Activated CD4-positive, CD25-positive, alpha-beta regulatory T cell treated with anti-CD3 and anti-CD28 coated beads, Interleukin-2, amount 50 U/mL, for 16 hours (primary cell): ENCODE measurements around the gene EPC1.
"Not testable (repeated sequence)": the region's sequence is repeated elsewhere in the genome, so short reads cannot be mapped to it uniquely, and the experiment has no call there.

Experiments used
- DNase-seq: peaks from one replicate; pipeline ENCODE4 v3.0.0-alpha.2; 2020; ENCODE audit warnings: low read depth, low spot score

The EPC1 gene

GRCh38 chr10:32372000-32372875 lies 25.3 kb upstream of the EPC1 start:
- no peak for DNase-seq

GRCh38 chr10:32371101-32371500 lies 24.1 kb upstream of the EPC1 start:
- no peak for DNase-seq

- peak; percentile 67 for DNase-seq
These were observed 21.0 kb upstream of the EPC1 start for GRCh38 chr10:32367793-32368453.

DNA sequence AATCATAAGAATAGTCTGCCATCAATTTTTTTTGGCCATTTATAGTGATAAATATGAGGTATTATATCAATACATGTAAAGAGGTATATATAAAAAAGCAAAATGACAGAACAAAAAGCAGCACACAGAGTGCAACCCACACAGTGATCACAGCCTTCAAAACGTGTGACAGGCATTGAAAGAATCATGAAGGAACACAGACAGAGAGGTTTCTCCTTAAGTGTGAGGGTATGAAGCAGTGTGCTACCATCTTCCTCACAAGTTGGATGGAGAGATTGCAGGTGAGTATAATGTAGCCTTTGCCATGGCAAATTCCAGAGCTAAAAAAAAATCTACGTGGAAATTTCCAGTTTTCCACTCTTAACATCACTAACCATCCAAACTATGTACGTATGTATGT lies 19.6 kb upstream of the EPC1 start:
- no peak for DNase-seq

- DNase-seq: no peak
These were observed 19.2 kb upstream of the EPC1 start for GRCh38 chr10:32366111-32366510.

- not testable (repeated sequence) for DNase-seq
These were observed 18.4 kb upstream of the EPC1 start for GRCh38 chr10:32365404-32365803.

- no peak for DNase-seq
These were observed 15.6 kb upstream of the EPC1 start for GRCh38 chr10:32362571-32362970.

GRCh38 chr10:32360884-32361283 lies 13.9 kb upstream of the EPC1 start:
- DNase-seq: no peak

DNA sequence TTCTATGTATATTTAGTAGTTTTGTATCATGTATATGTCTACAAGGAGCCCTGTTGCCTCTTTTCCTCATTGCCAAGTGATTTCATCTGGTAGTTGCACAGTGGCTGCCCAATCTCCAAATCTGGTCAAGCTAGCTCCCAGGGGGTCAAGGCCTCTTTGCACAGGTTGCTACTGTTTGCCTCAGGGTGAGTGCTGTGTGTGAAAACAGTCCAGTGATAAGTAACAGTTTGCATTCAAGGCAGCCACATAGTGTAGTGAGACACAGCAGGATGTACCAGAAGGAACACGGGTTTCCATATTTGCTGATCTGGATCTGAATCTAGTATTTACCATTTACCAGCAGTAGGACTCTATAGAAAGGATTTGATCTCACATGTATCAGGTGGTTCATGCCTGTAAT lies 13.3 kb upstream of the EPC1 start:
- no peak for DNase-seq

DNA sequence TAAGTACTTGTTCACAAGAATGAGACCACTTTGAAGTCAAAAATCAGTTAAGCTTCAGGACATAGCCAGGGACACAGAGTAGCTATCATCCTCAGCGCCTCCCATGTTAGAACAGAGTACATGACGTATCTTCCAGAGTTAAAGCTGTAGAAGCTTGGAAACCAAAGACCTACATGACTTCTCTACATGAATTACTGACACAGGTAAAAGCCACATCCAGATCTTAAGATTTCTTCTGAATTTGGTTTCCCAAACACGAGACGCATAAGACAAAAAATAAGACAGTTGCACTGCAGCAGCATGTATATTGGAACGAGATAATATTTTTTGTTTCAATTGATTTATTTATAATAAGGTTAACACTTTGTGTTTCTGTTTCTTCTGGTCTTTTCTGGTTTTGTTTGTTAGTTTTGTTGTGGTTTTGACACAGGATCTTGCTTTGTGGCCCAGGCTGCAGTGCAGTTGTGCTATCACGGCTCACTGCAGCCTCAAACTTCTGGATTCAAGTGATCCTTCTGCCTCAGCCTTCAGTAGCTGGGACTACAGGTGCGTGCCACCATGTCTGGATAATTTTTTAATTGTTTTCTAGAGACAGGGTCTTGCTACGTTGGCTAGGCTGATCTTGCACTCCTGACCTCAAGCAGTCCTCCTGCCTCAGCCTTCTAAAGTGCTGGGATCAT lies 10.2 kb upstream of the EPC1 start:
- DNase-seq: no peak

- not testable (repeated sequence) for DNase-seq
These were observed 7.7 kb upstream of the EPC1 start for GRCh38 chr10:32354690-32355089.

DNA sequence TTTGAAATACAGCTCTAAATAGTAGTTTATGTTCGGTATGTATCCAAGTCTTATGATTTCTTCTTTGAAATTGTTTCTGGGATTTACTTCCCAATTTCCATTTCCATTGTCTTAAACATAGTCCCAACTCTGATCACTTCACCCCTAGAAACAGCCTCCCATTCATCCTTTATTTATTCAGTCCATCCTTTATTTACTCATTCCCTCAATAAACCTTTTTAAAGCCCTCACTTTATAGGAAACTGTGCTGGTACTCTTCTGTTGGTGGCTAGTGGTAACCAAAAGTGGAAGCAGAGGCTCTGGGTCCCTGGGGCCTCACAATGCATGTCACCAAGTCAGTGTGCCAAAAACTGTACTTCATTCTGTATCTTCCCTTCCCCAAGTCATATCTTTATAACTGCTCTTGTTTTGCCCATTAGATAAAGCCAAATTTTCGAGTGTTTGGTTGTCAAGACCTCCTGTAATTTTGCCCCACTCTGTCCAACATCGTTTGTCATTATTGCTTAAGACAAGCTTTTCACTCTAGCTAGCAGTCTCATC lies 3.9 kb upstream of the EPC1 start:
- DNase-seq: no peak

GRCh38 chr10:32349968-32350738 lies 3.2 kb upstream of the EPC1 start:
- no peak for DNase-seq

DNA sequence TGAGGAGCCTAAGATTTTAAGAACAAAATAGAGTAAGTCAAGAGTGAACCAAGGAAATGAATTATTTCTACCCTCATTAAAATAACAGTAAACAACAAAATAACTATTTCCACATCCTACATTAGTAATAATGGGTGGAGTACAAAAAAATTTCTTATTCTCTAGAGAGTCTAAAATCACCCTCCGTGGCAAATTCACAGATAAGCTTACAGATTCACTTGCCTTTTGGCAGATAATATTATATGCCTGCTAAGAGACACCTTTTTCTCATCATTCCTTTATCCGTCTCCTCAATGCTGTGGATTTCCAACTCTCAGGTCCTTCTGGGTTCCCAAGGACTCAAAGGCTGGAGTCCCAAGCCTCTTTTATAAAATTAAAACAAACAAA lies 2.2 kb upstream of the EPC1 start:
- no peak for DNase-seq

DNA sequence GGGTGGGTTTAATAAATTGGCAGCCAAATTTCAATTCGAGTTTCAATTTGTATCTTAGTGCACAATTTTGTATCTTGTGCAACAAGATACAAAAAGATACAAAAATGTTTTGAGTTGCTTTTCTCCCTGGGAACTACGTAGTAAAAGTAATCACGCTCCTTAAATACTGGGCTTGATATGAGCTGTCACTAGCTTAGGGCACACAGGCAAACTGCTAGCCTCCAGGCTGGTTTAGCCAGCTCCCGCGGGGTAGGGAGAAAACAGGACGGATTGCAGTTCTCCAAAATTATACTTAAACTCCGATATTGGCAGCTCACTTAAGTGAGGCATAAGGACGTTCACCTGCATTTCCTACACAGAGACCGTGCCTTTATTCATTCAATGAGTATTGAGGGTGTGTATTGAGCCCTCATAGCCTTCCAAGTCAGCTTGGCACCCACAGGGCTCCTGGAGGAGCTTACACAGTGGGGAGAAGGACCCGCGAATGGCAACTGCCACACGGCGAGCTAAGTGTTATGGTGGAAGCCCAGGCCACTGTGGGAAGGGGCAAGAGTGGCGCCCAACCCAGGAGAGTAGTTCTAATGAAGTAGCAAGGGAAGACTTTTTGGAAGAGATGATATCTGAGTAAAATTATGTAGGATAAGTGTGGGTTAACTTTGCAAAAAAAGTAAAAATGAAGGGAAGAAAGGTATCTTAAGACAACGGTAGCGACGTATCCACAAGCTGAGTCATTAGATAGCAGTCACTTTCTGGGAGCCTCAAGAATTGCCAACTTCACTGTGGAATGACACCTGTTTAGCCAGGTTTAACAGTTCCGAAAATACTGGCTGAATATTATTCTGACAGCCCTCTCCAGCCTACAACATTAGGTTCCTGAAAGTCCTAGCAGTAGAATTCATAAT lies 1.6 kb upstream of the EPC1 start:
- no peak for DNase-seq

DNA sequence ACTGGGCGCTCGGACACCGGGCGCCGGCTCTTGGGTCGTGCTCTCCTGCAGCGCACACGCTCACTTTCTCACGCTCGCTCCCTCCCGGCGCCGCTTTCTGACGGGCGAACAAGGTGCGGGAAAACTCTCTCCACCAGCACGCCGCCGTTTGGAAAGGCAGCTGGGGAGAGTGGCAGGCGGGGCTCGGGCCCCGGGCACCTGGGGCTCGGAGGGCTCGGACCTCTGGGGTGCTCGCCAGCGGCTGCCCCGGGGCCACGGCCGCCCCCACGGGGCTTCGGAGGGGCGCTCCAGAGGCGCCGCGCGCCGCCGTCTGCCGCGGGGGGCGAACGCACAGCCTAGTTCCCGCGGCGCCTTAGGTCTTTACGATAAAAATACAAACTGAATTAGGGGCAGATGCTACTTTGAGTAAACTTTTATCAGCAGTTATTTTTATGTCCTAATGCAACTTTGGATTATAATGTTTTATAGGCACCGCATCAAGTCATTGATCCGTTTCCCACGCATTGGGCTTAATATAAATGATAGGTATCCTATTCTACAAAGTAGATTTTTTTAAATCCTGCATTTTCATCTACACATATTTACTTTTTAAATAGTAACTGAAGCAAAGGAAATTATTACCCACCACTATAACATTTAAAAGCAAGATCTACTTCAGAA lies 535 bp upstream of the EPC1 start:
- DNase-seq: no peak

DNA sequence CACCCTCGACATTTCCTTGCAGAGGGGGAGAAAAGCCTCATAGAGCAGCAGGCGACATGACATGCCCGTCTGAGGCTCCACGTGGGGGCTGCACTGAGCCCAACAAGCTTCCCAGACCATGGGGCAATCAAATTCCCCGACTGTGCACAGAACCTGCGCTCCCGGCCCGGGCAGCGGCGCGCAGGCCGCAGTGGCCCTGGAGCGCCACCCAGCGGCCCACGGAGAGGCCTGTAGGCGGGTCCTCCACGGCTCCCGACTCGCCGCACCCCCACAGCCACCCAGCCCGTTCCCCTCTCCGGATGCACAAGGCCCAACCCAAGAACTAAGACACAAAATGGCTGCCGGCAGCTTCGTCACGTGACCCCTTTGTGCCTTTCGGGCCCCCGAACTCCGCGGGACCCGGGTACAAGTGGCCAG lies 816 bp downstream of the EPC1 start:
- peak; percentile 88 for DNase-seq

- DNase-seq: no peak
These were observed 5.4 kb downstream of the EPC1 start for GRCh38 chr10:32341596-32341995.

DNA sequence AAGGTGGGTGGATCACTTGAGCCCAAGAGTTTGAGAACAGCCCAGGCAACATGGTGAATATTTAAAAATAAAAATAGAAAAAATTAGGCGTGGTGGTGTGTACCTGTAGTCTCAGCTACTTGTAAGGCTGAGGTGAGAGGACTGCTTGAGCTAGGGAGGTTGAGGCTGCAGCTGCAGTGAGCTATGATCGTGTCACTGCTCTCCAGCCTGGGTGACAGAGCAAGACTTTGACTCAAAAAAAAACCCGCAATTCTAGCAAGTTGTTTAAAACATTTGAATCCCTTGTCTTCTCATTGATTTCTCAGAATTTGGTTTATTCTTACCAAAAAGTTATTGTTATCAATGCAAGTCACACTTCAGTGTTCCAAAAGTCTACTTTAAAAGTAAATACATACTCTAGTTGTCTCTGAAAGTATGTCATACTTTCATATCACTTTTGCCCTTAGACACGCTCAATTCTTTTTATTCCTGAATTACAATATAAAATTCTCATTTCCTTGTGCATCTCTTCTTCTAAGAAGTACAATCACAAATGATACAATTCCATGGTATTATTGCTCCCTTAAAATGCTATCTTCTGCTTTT lies 6.3 kb downstream of the EPC1 start:
- DNase-seq: no peak

DNA sequence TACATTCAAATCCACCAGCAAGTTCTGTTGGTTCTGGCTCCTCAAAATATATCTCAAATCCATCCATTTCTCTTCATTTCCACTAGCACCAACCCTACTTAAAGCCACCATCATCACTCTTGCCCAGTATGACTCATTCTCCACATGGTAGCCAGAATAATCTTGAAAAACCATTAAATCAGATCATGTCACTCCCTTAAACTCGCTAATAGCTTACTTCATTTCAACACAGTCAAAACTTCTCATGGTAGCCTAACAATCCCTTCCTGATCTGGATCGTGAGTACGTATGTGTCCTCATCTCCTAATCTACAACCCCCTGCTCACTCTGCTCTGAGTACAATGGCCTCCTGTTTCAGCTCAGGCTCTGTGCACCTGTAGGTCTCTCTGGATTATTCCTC lies 8.7 kb downstream of the EPC1 start:
- no peak for DNase-seq
